RPMI7951 (cell line): ENCODE results near the gene PYGO1. TPM values are rescaled to one million over a fixed set of nuclear protein-coding genes. Genes with fewer than 3 reads are reported as not detected.
A peak's percentile ranks its signal among the peaks of the same experiment; 100 is the strongest.
"Not testable (repeated sequence)": the region's sequence is repeated elsewhere in the genome, so short reads cannot be mapped to it uniquely, and the experiment has no call there.

Experiments used
- DNase-seq: peaks from one replicate; pipeline ENCODE4 v3.0.0-alpha.2; 2012; ENCODE audit warnings: low read depth
- total RNA-seq: library from RNA; depleted of rRNA; stranded (reverse); fragments of >200 nt; shearing (Covaris generic); gene quantifications from 2 replicates; pipeline ENCODE4 v1.2.3, GENCODE V29; 2014; rRNA removed

Gene PYGO1
- total RNA-seq: 9.7 and 11.3 TPM in 2 replicates

DNA sequence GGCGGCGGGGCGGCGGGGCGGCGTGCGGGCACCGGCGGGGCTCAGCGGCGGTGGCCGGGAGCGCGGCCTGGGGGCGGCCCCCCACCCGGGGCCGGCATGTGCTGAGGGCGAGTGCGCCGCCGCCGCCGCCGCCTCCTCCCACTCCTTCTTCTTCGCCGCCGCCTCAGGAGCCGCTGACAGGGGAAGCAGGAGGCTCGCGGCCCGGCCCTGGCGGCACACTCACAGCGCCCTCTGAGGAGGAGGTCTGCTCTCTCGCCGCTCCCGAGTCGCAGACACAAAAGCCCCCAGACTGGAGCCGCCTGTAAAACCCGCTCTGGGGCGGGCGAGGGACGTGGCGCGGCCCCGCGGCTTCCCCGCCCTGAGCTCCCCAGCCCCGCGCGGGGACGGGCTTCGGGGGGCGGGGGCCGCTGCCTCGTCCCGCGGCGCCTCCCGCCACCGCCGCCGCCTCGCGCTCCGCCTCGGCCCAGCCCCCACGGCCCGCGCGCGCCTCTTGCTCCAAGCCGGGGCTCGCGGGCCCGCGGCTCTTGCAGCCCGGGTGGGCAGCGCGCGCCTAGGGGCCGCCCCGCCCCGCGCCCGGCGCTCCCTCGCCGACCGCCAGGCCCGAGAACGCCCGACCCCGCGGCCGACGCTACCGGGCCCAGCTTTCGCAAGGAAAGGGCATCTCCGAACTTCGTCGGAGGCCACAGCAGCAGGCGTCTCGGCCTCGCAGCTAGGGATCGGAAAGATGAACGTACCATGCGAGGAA lies at the start of gene PYGO1:
Gene PYGO1, minus strand, starts transcription at position 276 of the 745 bp plus-strand sequence. CDS start 462 bp downstream, outside the sequence.
- DNase-seq: peak; percentile 74

- no peak for DNase-seq
Observed at GRCh38 chr15:55637086-55637485, 48.9 kb upstream of the PYGO1 start.

DNA sequence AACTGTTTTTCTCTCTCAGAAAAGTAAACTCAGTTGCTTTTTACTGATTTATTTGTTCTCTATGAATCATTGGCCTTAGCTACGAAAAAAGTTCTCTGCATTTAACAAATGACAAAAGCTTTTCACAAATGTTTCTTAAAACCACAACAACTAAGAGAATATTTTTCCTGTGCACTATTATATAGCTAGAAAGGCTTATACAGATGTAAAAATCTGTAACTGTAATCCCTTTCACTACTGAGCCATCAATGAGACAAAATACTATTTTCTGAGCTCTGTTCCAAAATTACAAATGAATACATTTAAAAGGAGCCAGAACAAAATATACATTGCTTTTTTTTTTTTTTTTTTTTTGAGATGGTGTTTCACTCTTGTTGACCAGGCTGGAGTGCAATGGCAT lies 45.6 kb upstream of the PYGO1 start:
- DNase-seq: no peak

- no peak for DNase-seq
Observed at GRCh38 chr15:55632434-55632833, 44.3 kb upstream of the PYGO1 start.

GRCh38 chr15:55630858-55631257 lies 42.7 kb upstream of the PYGO1 start:
- no peak for DNase-seq

DNA sequence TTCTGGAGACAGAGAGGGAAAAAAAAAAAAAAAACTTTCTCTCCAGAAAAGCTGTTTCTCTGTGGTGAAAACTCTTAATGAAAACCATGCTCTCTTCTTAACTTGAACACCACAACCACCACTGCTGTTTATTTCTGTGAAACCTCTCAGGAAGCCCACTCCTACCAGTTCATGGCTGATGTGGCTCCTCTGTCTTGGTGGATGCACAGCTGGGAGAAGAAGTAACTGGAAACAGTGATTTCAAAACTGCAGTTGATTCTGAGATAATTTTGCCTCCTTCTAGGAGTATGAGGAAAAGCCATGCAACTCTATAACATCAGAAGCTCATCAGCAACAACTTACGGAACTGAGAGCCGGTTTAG lies 40.2 kb upstream of the PYGO1 start:
- no peak for DNase-seq

- DNase-seq: peak; percentile 83
Observed at GRCh38 chr15:55627730-55628368, 39.7 kb upstream of the PYGO1 start.

GRCh38 chr15:55619783-55620182 lies 31.6 kb upstream of the PYGO1 start:
- DNase-seq: no peak

DNA sequence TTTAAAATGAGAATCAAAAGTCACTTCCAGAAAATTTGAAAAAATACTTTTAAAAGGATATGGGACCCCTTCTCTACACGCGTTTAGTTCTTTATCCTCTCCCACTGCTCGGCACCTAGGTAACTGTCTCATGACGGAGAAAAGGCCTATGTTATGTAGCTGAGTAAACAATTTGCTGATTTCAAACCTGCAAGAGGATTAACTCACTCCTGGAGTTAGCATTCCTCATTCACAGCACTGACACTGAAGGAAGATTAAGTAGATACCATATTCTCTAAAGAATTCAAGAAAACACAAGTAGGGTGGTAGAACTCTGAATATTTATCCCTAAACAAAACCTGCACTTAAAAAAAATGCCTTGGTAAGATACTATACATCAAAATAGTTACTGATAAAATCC lies 30.2 kb upstream of the PYGO1 start:
- DNase-seq: no peak

GRCh38 chr15:55615445-55615844 lies 27.3 kb upstream of the PYGO1 start:
- DNase-seq: no peak

DNA sequence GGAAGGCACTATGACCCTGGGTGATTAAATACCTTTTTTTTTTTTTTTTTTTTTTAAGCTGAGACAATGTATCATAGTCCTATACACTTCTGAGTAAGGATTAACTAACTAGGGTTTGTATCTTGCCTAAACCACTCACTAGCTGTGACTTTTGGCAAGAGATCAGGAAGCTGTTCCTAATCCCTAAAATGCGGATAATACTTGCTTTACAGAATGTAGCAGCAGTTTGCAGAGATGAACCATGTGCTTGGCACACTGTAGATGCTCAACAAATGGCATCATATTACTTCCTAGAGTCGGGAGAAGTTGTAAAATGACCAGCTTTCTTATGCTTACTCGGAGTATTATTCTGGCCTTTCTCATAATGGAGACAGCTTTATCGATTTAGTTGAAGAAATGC lies 25.6 kb upstream of the PYGO1 start:
- no peak for DNase-seq

- no peak for DNase-seq
Observed at GRCh38 chr15:55606214-55606613, 18.1 kb upstream of the PYGO1 start.

DNA sequence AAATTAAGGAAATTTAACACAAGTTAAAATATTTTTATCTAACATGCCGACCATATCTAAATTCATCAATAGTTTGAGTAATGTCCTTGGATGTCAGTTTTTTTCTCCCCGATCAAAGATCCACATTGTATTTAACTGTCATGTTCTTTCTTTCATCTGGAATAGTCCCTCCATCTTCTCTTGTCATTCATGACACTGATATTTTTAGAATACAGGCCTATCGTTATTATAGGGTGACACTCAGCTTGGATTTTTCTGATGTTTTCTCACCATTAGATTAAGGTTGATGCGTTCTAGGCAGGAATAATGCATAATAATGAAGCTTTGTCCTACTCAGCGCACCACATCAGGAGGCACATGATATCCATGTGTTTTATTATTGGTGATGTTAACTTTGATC lies 13.2 kb upstream of the PYGO1 start:
- no peak for DNase-seq

DNA sequence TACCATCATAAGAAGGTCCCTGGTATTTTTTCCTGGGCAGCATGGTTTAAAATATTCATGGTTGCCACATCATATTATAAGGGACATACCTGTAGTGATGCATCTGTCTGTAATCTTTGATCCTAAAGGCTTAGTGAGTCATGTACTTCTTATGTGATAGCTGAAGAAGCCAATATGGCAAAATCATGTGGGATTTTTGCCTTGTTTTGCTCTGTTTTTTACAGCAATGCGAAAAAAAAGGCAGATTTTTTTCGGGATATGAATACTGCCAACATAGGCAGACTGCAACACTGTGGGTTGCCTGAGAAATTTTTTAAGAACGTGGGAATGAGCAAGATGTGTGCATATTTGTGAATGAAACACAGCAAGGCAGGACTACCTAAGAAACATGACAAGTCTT lies 11.3 kb upstream of the PYGO1 start:
- no peak for DNase-seq

DNA sequence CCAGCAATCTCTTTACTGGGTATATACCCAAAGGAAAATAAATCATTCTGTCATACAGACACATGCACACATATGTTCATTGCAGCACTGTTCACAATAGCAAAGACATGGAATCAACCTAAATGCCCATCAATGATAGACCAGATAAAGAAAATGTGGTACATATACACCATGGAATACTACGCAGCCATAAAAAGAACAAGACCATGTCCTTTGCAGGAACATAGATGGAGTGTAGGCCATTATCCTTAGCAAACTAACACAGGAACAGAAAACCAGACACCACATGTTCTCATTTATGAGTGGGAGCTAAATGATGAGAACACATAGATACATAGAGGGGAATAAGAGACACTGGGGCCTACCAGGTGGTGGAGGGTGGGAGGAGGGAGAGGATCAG lies 4.9 kb upstream of the PYGO1 start:
- DNase-seq: not testable (repeated sequence)

DNA sequence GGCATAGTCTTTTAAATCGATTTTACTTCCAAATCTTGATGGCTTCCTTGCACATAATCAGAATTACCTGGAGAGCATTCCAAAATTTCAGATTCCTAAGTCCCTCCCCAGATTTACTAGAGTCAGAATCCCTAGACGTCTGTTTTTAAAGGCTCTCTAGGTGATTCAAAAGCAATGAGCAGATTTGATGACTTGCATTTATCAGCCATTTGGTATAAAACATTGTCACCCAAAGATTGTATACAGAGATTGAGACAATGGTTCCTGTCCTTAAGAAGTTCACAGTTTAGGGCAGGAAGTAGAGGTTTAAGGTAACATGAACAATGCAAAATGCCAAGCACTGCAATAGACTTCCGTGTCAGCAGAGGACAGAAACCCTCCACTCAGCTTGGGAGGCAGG lies 2.6 kb upstream of the PYGO1 start:
- DNase-seq: no peak

- DNase-seq: no peak
Observed at GRCh38 chr15:55589287-55589686, 1.1 kb upstream of the PYGO1 start.

GRCh38 chr15:55588815-55589115 lies 620 bp upstream of the PYGO1 start:
- no peak for DNase-seq

GRCh38 chr15:55587321-55588069 lies 650 bp downstream of the PYGO1 start:
- peak; percentile 70 for DNase-seq

DNA sequence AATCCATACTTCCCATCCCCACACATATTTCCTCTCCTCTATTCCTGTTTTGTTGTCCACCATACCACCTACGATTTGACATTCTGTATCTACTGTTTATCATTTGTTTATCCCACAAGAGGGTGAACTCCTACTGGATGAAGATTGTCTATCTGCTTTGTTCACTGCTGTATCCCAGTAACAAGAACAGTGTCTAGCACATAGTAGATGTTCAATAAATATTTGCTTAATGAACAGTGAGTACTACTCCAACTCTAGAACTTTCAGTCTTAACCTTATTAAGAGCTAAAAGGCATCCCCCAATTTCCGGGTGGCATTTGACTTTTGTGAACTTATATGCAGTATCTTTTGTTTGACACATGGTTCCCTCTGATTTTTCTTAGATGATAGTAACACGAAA lies 1.3 kb downstream of the PYGO1 start:
- DNase-seq: no peak

DNA sequence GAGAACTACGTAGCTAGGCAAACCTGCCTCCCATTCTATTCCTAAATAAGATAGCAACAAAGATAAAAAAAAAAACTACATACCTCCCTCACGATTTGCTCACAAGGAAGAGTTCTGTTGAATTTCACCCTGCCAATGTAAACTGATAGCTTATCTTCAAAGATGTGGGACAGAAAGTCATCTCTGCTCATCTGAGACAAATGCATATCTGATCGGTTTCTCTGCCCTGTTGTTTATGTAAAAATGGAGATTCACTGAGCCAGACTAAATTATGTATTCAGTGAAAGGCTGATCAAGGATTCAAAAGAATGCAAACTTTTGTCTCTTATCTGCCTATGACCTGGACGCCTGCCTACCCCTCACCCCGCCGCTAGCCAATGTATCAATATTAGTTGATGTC lies 11.2 kb downstream of the PYGO1 start:
- no peak for DNase-seq

GRCh38 chr15:55574096-55574495 lies 14.0 kb downstream of the PYGO1 start:
- no peak for DNase-seq

- no peak for DNase-seq
Observed at GRCh38 chr15:55573224-55573623, 14.9 kb downstream of the PYGO1 start.
